Mesenchymal stem cell (in vitro differentiated cells and primary cell): ENCODE results near the gene PPP6R3.

Experiments
- DNase-seq: peaks from one replicate; pipeline ENCODE4 v3.0.0-alpha.2; 2013
- H2AFZ ChIP-seq: one replicate; pipeline ENCODE4 v1.6.1; 2013; ENCODE audit warnings: low read depth, mild to moderate bottlenecking, control low read depth, inconsistent platforms, low read length, moderate library complexity
- H2AK5ac ChIP-seq: 2 replicates; pipeline ENCODE4 v1.6.1; 2013; ENCODE audit warnings: low read length, moderate library complexity, mild to moderate bottlenecking, inconsistent platforms; ENCODE audit not compliant: severe bottlenecking
- H2BK120ac ChIP-seq: one replicate; pipeline ENCODE4 v1.6.1; 2013; ENCODE audit warnings: low read depth, mild to moderate bottlenecking, inconsistent platforms, low read length, moderate library complexity
- H2BK12ac ChIP-seq, 2 experiments: one replicate each; pipeline ENCODE4 v1.6.1; 2013; ENCODE audit warnings: inconsistent platforms in 2 of 2, low read length in 2 of 2, mild to moderate bottlenecking in 2 of 2, moderate library complexity in 2 of 2, control low read depth in 1 of 2
- H2BK15ac ChIP-seq: one replicate; pipeline ENCODE4 v1.6.1; 2013; ENCODE audit warnings: mild to moderate bottlenecking, low read depth, inconsistent platforms; ENCODE audit not compliant: poor library complexity, severe bottlenecking
- H2BK5ac ChIP-seq: 2 replicates; pipeline ENCODE4 v1.6.1; 2013; ENCODE audit warnings: low read depth, mild to moderate bottlenecking, low read length, control low read depth, inconsistent platforms; ENCODE audit not compliant: poor library complexity, severe bottlenecking
- H3K14ac ChIP-seq, 2 experiments: one replicate each; pipeline ENCODE4 v1.6.1; 2013; ENCODE audit warnings: inconsistent platforms in 2 of 2, low read length in 2 of 2, control low read depth in 1 of 2, mild to moderate bottlenecking in 1 of 2, moderate library complexity in 1 of 2
- H3K18ac ChIP-seq, 2 experiments: one replicate each; pipeline ENCODE4 v1.6.1; 2013; ENCODE audit warnings: inconsistent platforms in 2 of 2, low read length in 2 of 2, control low read depth in 1 of 2, low read depth in 1 of 2, mild to moderate bottlenecking in 1 of 2
- H3K23ac ChIP-seq, 2 experiments: one replicate each; pipeline ENCODE4 v1.6.1; 2013; ENCODE audit warnings: inconsistent platforms in 2 of 2, low read length in 2 of 2, mild to moderate bottlenecking in 2 of 2, moderate library complexity in 2 of 2, control low read depth in 1 of 2
- H3K27ac ChIP-seq: 2 replicates; pipeline ENCODE4 v1.5.1; 2013; ENCODE audit warnings: mild to moderate bottlenecking, moderate library complexity, low read length, control low read depth, inconsistent platforms; ENCODE audit not compliant: poor library complexity, severe bottlenecking
- H3K27me3 ChIP-seq, 2 experiments: 2 replicates each; pipeline versions ENCODE4 v1.6.1 to v1.7.0; 2013; ENCODE audit warnings: low read length in 2 of 2, mild to moderate bottlenecking in 2 of 2, moderate library complexity in 2 of 2, control low read depth in 1 of 2, inconsistent platforms in 1 of 2; ENCODE audit not compliant: control insufficient read depth in 1 of 2, insufficient read depth in 1 of 2
- H3K36me3 ChIP-seq, 2 experiments: 2 replicates each; pipeline versions ENCODE4 v1.6.1 to v1.7.0; 2013; ENCODE audit warnings: low read length in 2 of 2, control low read depth in 1 of 2, inconsistent platforms in 1 of 2, low read depth in 1 of 2, mild to moderate bottlenecking in 1 of 2; ENCODE audit not compliant: insufficient read depth in 2 of 2, control insufficient read depth in 1 of 2
- H3K4ac ChIP-seq, 2 experiments: one replicate each; pipeline ENCODE4 v1.6.1; 2013; ENCODE audit warnings: inconsistent platforms in 2 of 2, low read length in 2 of 2, mild to moderate bottlenecking in 2 of 2, moderate library complexity in 2 of 2, control low read depth in 1 of 2, low read depth in 1 of 2
- H3K4me1 ChIP-seq: 2 replicates; pipeline ENCODE4 v1.6.1; 2013; ENCODE audit warnings: low read depth, low read length, control low read depth; ENCODE audit not compliant: control insufficient read depth, insufficient read depth
- H3K4me2 ChIP-seq: 2 replicates; pipeline ENCODE4 v1.6.1; 2013; ENCODE audit warnings: low read length, mild to moderate bottlenecking, inconsistent platforms; ENCODE audit not compliant: poor library complexity, severe bottlenecking
- H3K4me3 ChIP-seq, 2 experiments: 2 replicates each; pipeline versions ENCODE4 v1.5.1 to v1.7.0; 2013; ENCODE audit warnings: low read length in 2 of 2, mild to moderate bottlenecking in 2 of 2, control low read depth in 1 of 2, low read depth in 1 of 2; ENCODE audit not compliant: insufficient read depth in 1 of 2
- H3K79me1 ChIP-seq: replicated peaks from 2 replicates; pipeline ENCODE4 v1.6.1; 2013; ENCODE audit warnings: mild to moderate bottlenecking, control low read depth, low read length, inconsistent platforms; ENCODE audit not compliant: poor library complexity, severe bottlenecking
- H3K9ac ChIP-seq: 2 replicates; pipeline ENCODE4 v1.7.0; 2013; ENCODE audit warnings: mild to moderate bottlenecking, low read length, moderate library complexity
- H3K9me3 ChIP-seq: 2 replicates; pipeline ENCODE4 v1.7.0; 2013; ENCODE audit warnings: mild to moderate bottlenecking, low read length; ENCODE audit not compliant: control insufficient read depth
- H4K8ac ChIP-seq: one replicate; pipeline ENCODE4 v1.6.1; 2013; ENCODE audit warnings: inconsistent platforms, mild to moderate bottlenecking, low read length, moderate library complexity
- H4K91ac ChIP-seq: one replicate; pipeline ENCODE4 v1.6.1; 2013; ENCODE audit warnings: mild to moderate bottlenecking, low read length, inconsistent platforms
- WGBS: methylation state at CpG from one replicate; pipeline ENCODE4 v1.1.7; 2013; ENCODE audit warnings: mixed read lengths; 5-methylcytosine and 5-hydroxymethylcytosine counted together

PPP6R3 gene

GRCh38 chr11:68508425-68508824 lies 47.9 kb downstream of the PPP6R3 start:
- no peak overlapping the region for H4K8ac ChIP-seq
- H3K14ac ChIP-seq = no peak overlapping the region
- H2AK5ac ChIP-seq = no peak overlapping the region
- H3K4me2 ChIP-seq = no peak overlapping the region
- H3K36me3 ChIP-seq = peaks cover 2 to 14% of the 10 kb centered on the region in 2 experiments
- no peak overlapping the region for H2BK12ac ChIP-seq
- H3K27ac ChIP-seq = no peak overlapping the region
- no peaks in the 10 kb centered on the region for H3K9me3 ChIP-seq
- H3K18ac ChIP-seq = no peak overlapping the region
- H2BK5ac ChIP-seq = no peak overlapping the region
- H3K4ac ChIP-seq = no peak overlapping the region
- H3K23ac ChIP-seq = no peak overlapping the region
- H2BK15ac ChIP-seq = no peak overlapping the region
- 92% methylated on average over 1 of the region's 2 CpGs for WGBS
- no peak overlapping the region for H4K91ac ChIP-seq
- no peak overlapping the region for H2BK120ac ChIP-seq
- no peaks in the 10 kb centered on the region for H3K27me3 ChIP-seq
- peaks cover 11% of the 10 kb centered on the region for H3K4me1 ChIP-seq
- DNase-seq = no peak
- H2AFZ ChIP-seq = no peak overlapping the region
- no peak overlapping the region for H3K9ac ChIP-seq
- H3K79me1 ChIP-seq = peaks cover 1% of the 10 kb centered on the region
- H3K4me3 ChIP-seq = no peak overlapping the region

- H2AK5ac ChIP-seq = no peak overlapping the region
- H2BK120ac ChIP-seq = no peak overlapping the region
- no peak overlapping the region for H2BK15ac ChIP-seq
- no peak overlapping the region for H3K23ac ChIP-seq
- no peak overlapping the region for H2BK12ac ChIP-seq
- H2BK5ac ChIP-seq = no peak overlapping the region
- H3K4ac ChIP-seq = no peak overlapping the region
- H2AFZ ChIP-seq = no peak overlapping the region
- peaks cover 2 to 20% of the 10 kb centered on the region in 2 experiments for H3K36me3 ChIP-seq
- H3K4me3 ChIP-seq = no peak overlapping the region
- H3K27ac ChIP-seq = no peak overlapping the region
- no peak overlapping the region for H3K18ac ChIP-seq
- peaks cover 10% of the 10 kb centered on the region for H3K4me1 ChIP-seq
- no peak overlapping the region for H3K14ac ChIP-seq
- no peak overlapping the region for H4K8ac ChIP-seq
- no peak overlapping the region for H4K91ac ChIP-seq
- H3K4me2 ChIP-seq = no peak overlapping the region
- H3K79me1 ChIP-seq = peaks cover 2% of the 10 kb centered on the region
- H3K9me3 ChIP-seq = no peaks in the 10 kb centered on the region
- WGBS = 77% methylated on average over 2 of the region's 4 CpGs
- H3K27me3 ChIP-seq = no peaks in the 10 kb centered on the region
- H3K9ac ChIP-seq = no peak overlapping the region
- DNase-seq = peak; percentile 71
Measured at GRCh38 chr11:68509066-68509465, 48.5 kb downstream of the PPP6R3 start.

- Histone ChIP-seq H2AFZ (no peak overlapping the region), H4K8ac (no peak overlapping the region), H2BK5ac (no peak overlapping the region), H3K4me3 (no peak overlapping the region), H3K4me2 (no peak overlapping the region), H3K27ac (no peak overlapping the region), H2BK120ac (no peak overlapping the region), H3K9ac (no peak overlapping the region), H4K91ac (no peak overlapping the region), H3K79me1 (peaks cover 5% of the 10 kb centered on the region), H2BK15ac (no peak overlapping the region), H3K14ac (no peak overlapping the region), H3K4ac (no peak overlapping the region), H3K9me3 (no peaks in the 10 kb centered on the region), H3K27me3 (no peaks in the 10 kb centered on the region), H3K23ac (no peak overlapping the region), H2BK12ac (no peak overlapping the region), H2AK5ac (no peak overlapping the region), H3K18ac (no peak overlapping the region), H3K4me1 (peaks cover 2% of the 10 kb centered on the region), H3K36me3 (peaks cover 4 to 40% of the 10 kb centered on the region in 2 experiments)
- DNase-seq = no peak
- 96% methylated on average over 5 of the region's 6 CpGs for WGBS
Measured at GRCh38 chr11:68513930-68514487, 53.5 kb downstream of the PPP6R3 start.

- 96% methylated on average over 5 of the region's 5 CpGs for WGBS
- Histone ChIP-seq H3K18ac (no peak overlapping the region), H3K4ac (no peak overlapping the region), H2BK12ac (no peak overlapping the region), H3K36me3 (peaks cover 9 to 68% of the 10 kb centered on the region in 2 experiments), H3K79me1 (peaks cover 20% of the 10 kb centered on the region), H2BK120ac (no peak overlapping the region), H3K27me3 (no peaks in the 10 kb centered on the region), H2AK5ac (no peak overlapping the region), H3K27ac (no peak overlapping the region), H3K23ac (no peak overlapping the region), H2AFZ (no peak overlapping the region), H3K4me1 (peaks cover 2% of the 10 kb centered on the region), H4K91ac (no peak overlapping the region), H3K14ac (no peak overlapping the region), H3K4me3 (no peak overlapping the region), H3K9ac (no peak overlapping the region), H4K8ac (no peak overlapping the region), H2BK15ac (no peak overlapping the region), H3K4me2 (no peak overlapping the region), H2BK5ac (no peak overlapping the region), H3K9me3 (no peaks in the 10 kb centered on the region)
- no peak for DNase-seq
Measured at GRCh38 chr11:68517121-68517741, 56.7 kb downstream of the PPP6R3 start.
